ENCODE measurements around the gene ARHGAP6.
"Not testable (repeated sequence)": the region's sequence is repeated elsewhere in the genome, so short reads cannot be mapped to it uniquely, and the experiment has no call there.

ARHGAP6 gene

GRCh38 chrX:11628399-11628798 is 37.3 kb downstream of the ARHGAP6 start:
- no peak for DNase-seq (ENCODE audit: extremely low spot score)
- no peak for TF ChIP-seq CTCF (IDR thresholded peaks at IDR 0.05; ENCODE audit: control extremely low read depth, extremely low read depth, low read depth, missing control alignments)
- CTCF ChIA-PET: interaction anchor here (0.7 to 2.3 kb wide), 3 partner anchors 19 to 96 kb away, joined by 3 to 8 read pairs (median 3); no protein-coding TSS in a partner anchor
- POLR2A ChIA-PET: no interaction called here

- ChIA-PET CTCF (no interaction called here), POLR2A (no interaction called here)
- no peak for DNase-seq (ENCODE audit: extremely low spot score)
- TF ChIP-seq CTCF (IDR thresholded peaks at IDR 0.05; ENCODE audit: control extremely low read depth, extremely low read depth, low read depth, missing control alignments): no peak
Measured at GRCh38 chrX:11626351-11626750, 39.4 kb downstream of the ARHGAP6 start.

- ChIA-PET CTCF (interaction anchor here (0.8 kb wide), 1 partner anchor 12 kb away, joined by 4 read pairs; no protein-coding TSS in a partner anchor), POLR2A (no interaction called here)
- no peak for TF ChIP-seq CTCF (IDR thresholded peaks at IDR 0.05; ENCODE audit: control extremely low read depth, extremely low read depth, low read depth, missing control alignments)
- DNase-seq (ENCODE audit: extremely low spot score): no peak
Measured at GRCh38 chrX:11619441-11619840, 46.3 kb downstream of the ARHGAP6 start.

GRCh38 chrX:11614253-11614652 is 51.5 kb downstream of the ARHGAP6 start:
- CTCF ChIA-PET: interaction anchor here (1.4 to 1.5 kb wide), 2 partner anchors 14 to 82 kb away, joined by 3 read pairs; no protein-coding TSS in a partner anchor
- DNase-seq (ENCODE audit: extremely low spot score); POLR2A ChIA-PET: not testable (repeated sequence)

- CTCF ChIA-PET: interaction anchor here (1.2 kb wide), 1 partner anchor 21 kb away, joined by 3 read pairs; no protein-coding TSS in a partner anchor
- POLR2A ChIA-PET: no interaction called here
- no peak for TF ChIP-seq CTCF (IDR thresholded peaks at IDR 0.05; ENCODE audit: control extremely low read depth, extremely low read depth, low read depth, missing control alignments)
- no peak for DNase-seq (ENCODE audit: extremely low spot score)
Measured at GRCh38 chrX:11611965-11612364, 53.8 kb downstream of the ARHGAP6 start.

- ChIA-PET CTCF (no interaction called here), POLR2A (no interaction called here)
- DNase-seq (ENCODE audit: extremely low spot score): no peak
- no peak for TF ChIP-seq CTCF (IDR thresholded peaks at IDR 0.05; ENCODE audit: control extremely low read depth, extremely low read depth, low read depth, missing control alignments)
Measured at GRCh38 chrX:11611161-11611560, 54.6 kb downstream of the ARHGAP6 start.

- POLR2A ChIA-PET: no interaction called here
- no peak for TF ChIP-seq CTCF (IDR thresholded peaks at IDR 0.05; ENCODE audit: control extremely low read depth, extremely low read depth, low read depth, missing control alignments)
- CTCF ChIA-PET: interaction anchor here (1.3 kb wide), 1 partner anchor 19 kb away, joined by 3 read pairs; no protein-coding TSS in a partner anchor
- peak; percentile 11 for DNase-seq (ENCODE audit: extremely low spot score)
Measured at GRCh38 chrX:11609109-11609508, 56.6 kb downstream of the ARHGAP6 start.

Measured in GM10248 (cell line).